HepG2 (cell line): ENCODE results near the gene TMEM184B. TPM values are rescaled to one million over a fixed set of nuclear protein-coding genes. Genes with fewer than 3 reads are reported as not detected.

Experiments
- ARID4A ChIP-seq: sonication (generic); formaldehyde crosslinking; IDR thresholded peaks from 2 replicates; pipeline ENCODE4 v1.5.0; 2020; ENCODE audit warnings: mild to moderate bottlenecking, missing genetic modification reagents, borderline replicate concordance
- ARNT ChIP-seq: fragments of 450-650 bp; IDR thresholded peaks from 2 replicates; pipeline ENCODE4 v1.6.1; 2017
- ATRX ChIP-seq: sonication (generic); formaldehyde crosslinking; IDR thresholded peaks from 2 replicates; pipeline ENCODE4 v1.4.0; 2020; ENCODE audit warnings: missing genetic modification reagents, borderline replicate concordance
- CREB3 ChIP-seq: sonication (generic); formaldehyde crosslinking; IDR thresholded peaks from 2 replicates; pipeline ENCODE4 v1.5.0; 2020; ENCODE audit warnings: missing genetic modification reagents
- IRX3 ChIP-seq: sonication (generic); formaldehyde crosslinking; IDR thresholded peaks from 2 replicates; pipeline ENCODE4 v1.8.1; 2023; ENCODE audit warnings: mild to moderate bottlenecking, low read depth, missing genetic modification reagents, borderline replicate concordance
- KDM4B ChIP-seq: sonication (generic); formaldehyde crosslinking; IDR thresholded peaks from 2 replicates; pipeline ENCODE4 v1.4.0; 2020; ENCODE audit warnings: missing genetic modification reagents
- KLF11 ChIP-seq: IDR thresholded peaks from 2 replicates; pipeline ENCODE4 v1.6.1; 2016; ENCODE audit warnings: missing compliant biosample characterization
- LCORL ChIP-seq, 2 experiments: fragments of 450-650 bp in 1 of 2; sonication (generic) in 1 of 2; formaldehyde crosslinking in 1 of 2; IDR thresholded peaks; 2 replicates each; pipeline versions ENCODE4 v1.5.0 to v1.6.1; 2017 to 2020; ENCODE audit warnings: antibody characterized with exemption in 1 of 2, missing genetic modification reagents in 1 of 2
- MTF1 ChIP-seq: sonication (generic); formaldehyde crosslinking; IDR thresholded peaks from 2 replicates; pipeline ENCODE4 v1.5.0; 2020; ENCODE audit warnings: missing genetic modification reagents
- PATZ1 ChIP-seq: sonication (generic); formaldehyde crosslinking; IDR thresholded peaks from 2 replicates; pipeline ENCODE4 v1.4.0; 2020; ENCODE audit warnings: missing genetic modification reagents
- PAXIP1 ChIP-seq: sonication (generic); formaldehyde crosslinking; conservative IDR thresholded peaks from 2 replicates; pipeline ENCODE4 v1.4.0; 2020; ENCODE audit warnings: mild to moderate bottlenecking, missing genetic modification reagents, moderate library complexity
- PHB2 ChIP-seq: fragments of 450-650 bp; IDR thresholded peaks from 2 replicates; pipeline ENCODE4 v1.6.1; 2018; ENCODE audit not compliant: partially characterized antibody
- RBM22 ChIP-seq: fragments of 200-400 bp; formaldehyde crosslinking; optimal IDR thresholded peaks from 2 replicates; pipeline ENCODE3; 2017; ENCODE audit warnings: mild to moderate bottlenecking, low read length, moderate library complexity
- SAP130 ChIP-seq: IDR thresholded peaks from 2 replicates; pipeline ENCODE4 v1.6.1; 2016; ENCODE audit warnings: low read depth
- UBTF ChIP-seq: sonication (generic); formaldehyde crosslinking; IDR thresholded peaks from 2 replicates; pipeline ENCODE4 v1.4.0; 2020; ENCODE audit warnings: mild to moderate bottlenecking, missing genetic modification reagents
- ZNF564 ChIP-seq: sonication (generic); formaldehyde crosslinking; IDR thresholded peaks from 2 replicates; pipeline ENCODE4 v1.8.1; 2023; ENCODE audit warnings: mild to moderate bottlenecking, missing genetic modification reagents
- polyA plus RNA-seq, 8 experiments: library from polyadenylated mRNA; depleted of rRNA in 3 of 8; stranded (reverse) in 7 of 8; unstranded in 1 of 8; fragments of >200 nt; fragmentation: Illumina TruSeq in 4 of 8; extraction: Trizol in 4 of 8; gene quantifications; 2 replicates each; pipeline versions ENCODE4 v1.2.1 to v1.2.3, GENCODE V29; 2011 to 2016; ENCODE audit warnings: low read depth in 4 of 8, missing spikeins in 1 of 8, mixed read lengths in 1 of 8; ENCODE audit not compliant: insufficient read depth in 1 of 8
- total RNA-seq, 5 experiments: library from RNA; depleted of rRNA; stranded (reverse); fragments of >200 nt; fragmentation: Illumina TruSeq; extraction: Trizol; gene quantifications; 2 replicates each; pipeline ENCODE4 v1.2.3, GENCODE V29; 2016; ENCODE audit warnings: low read depth in 1 of 5

TMEM184B gene
- total and polyA plus RNA-seq, 2 of the 13 experiments (the other 11 are each of a cell fraction or from before 2014, with no cell fraction given) = 15.9 to 16.0 TPM

GRCh38 chr22:38243007-38243765, 29.6 kb downstream of the TMEM184B start (continued):
- no peak for TF ChIP-seq IRX3 (CRISPR knock-in tag)
- no peak for TF ChIP-seq CREB3 (CRISPR knock-in tag)
- TF ChIP-seq PHB2 = no peak
- TF ChIP-seq KDM4B (CRISPR knock-in tag) = no peak
- TF ChIP-seq ARNT = no peak
- no peak for TF ChIP-seq MTF1 (CRISPR knock-in tag)
- TF ChIP-seq ZNF564 = no peak
- TF ChIP-seq SAP130 (CRISPR knock-in tag) = 0 out of 2 replicates have a peak, but pooled peaks have one; percentile 12
- no peak for TF ChIP-seq RBM22
- TF ChIP-seq PAXIP1 = peak; percentile 43; the same call in 1 of the 2 replicates
- TF ChIP-seq KLF11 = no peak
- no peak for TF ChIP-seq PATZ1 (CRISPR knock-in tag)
- TF ChIP-seq ARID4A (CRISPR knock-in tag) = peak; percentile 46
- TF ChIP-seq UBTF = no peak
- TF ChIP-seq ATRX = no peak
- TF ChIP-seq LCORL (IDR thresholded peaks at IDR 0.05) = no peak
- 0 out of 2 replicates have a peak, but pooled peaks have one; percentile 25 for TF ChIP-seq LCORL (CRISPR knock-in tag; IDR thresholded peaks at IDR 0.05)
